ENCODE results near the gene AVEN.

- no peak for TF ChIP-seq FOXM1 (IDR thresholded peaks at IDR 0.05; ENCODE audit: borderline replicate concordance)
- TF ChIP-seq SP1 (IDR thresholded peaks at IDR 0.05) = no peak
- no peak for TF ChIP-seq ELF4 (IDR thresholded peaks at IDR 0.05)
- TF ChIP-seq ARNT (IDR thresholded peaks at IDR 0.05) = no peak
- no peak for TF ChIP-seq BHLHE40 (IDR thresholded peaks at IDR 0.05; ENCODE audit: borderline replicate concordance)
- TF ChIP-seq FOXK2 (IDR thresholded peaks at IDR 0.05) = no peak
- TF ChIP-seq, protein P1, sequence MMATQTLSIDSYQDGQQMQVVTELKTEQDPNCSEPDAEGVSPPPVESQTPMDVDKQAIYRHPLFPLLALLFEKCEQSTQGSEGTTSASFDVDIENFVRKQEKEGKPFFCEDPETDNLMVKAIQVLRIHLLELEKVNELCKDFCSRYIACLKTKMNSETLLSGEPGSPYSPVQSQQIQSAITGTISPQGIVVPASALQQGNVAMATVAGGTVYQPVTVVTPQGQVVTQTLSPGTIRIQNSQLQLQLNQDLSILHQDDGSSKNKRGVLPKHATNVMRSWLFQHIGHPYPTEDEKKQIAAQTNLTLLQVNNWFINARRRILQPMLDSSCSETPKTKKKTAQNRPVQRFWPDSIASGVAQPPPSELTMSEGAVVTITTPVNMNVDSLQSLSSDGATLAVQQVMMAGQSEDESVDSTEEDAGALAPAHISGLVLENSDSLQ (IDR thresholded peaks at IDR 0.05) = no peak
- no peak for TF ChIP-seq ZNF384 (IDR thresholded peaks at IDR 0.05)
- TF ChIP-seq SUZ12 (IDR thresholded peaks at IDR 0.05) = no peak
- TF ChIP-seq TARDBP (IDR thresholded peaks at IDR 0.05) = no peak
- no peak for TF ChIP-seq LEF1 (IDR thresholded peaks at IDR 0.05; ENCODE audit: borderline replicate concordance)
Observed at GRCh38 chr15:33946152-33946551, 92.9 kb downstream of the AVEN start.
